NCI-H1092 (cell line): ENCODE results near the gene LDAF1.
"Not testable (repeated sequence)": the region's sequence is repeated elsewhere in the genome, so short reads cannot be mapped to it uniquely, and the experiment has no call there.

ENCODE experiments used
- DNase-seq: peaks from one replicate; lab custom pipeline; 2025; lab: John Stamatoyannopoulos, UW

The LDAF1 gene

GRCh38 chr16:21162661-21163151 lies 4.2 kb downstream of the LDAF1 start:
- DNase-seq, result no peak

GRCh38 chr16:21163576-21163975 lies 5.1 kb downstream of the LDAF1 start:
- DNase-seq, result no peak

GRCh38 chr16:21164521-21165168 lies 6.2 kb downstream of the LDAF1 start:
- no peak for DNase-seq

- DNase-seq, result no peak
Observed at GRCh38 chr16:21166561-21166961, 8.1 kb downstream of the LDAF1 start.

GRCh38 chr16:21167360-21167759 lies 8.9 kb downstream of the LDAF1 start:
- DNase-seq, result no peak

- DNase-seq, result no peak
Observed at GRCh38 chr16:21167929-21168602, 9.6 kb downstream of the LDAF1 start.

- DNase-seq, result no peak
Observed at GRCh38 chr16:21169249-21169981, 10.9 kb downstream of the LDAF1 start.

- DNase-seq, result not testable (repeated sequence)
Observed at GRCh38 chr16:21170116-21170515, 11.6 kb downstream of the LDAF1 start.

GRCh38 chr16:21172650-21173049 lies 14.2 kb downstream of the LDAF1 start:
- no peak for DNase-seq

- no peak for DNase-seq
Observed at GRCh38 chr16:21175397-21175796, 16.9 kb downstream of the LDAF1 start.

GRCh38 chr16:21179126-21179982 lies 20.9 kb downstream of the LDAF1 start:
- no peak for DNase-seq

- DNase-seq, result no peak
Observed at GRCh38 chr16:21179983-21180365, 21.5 kb downstream of the LDAF1 start.

GRCh38 chr16:21183995-21184394 lies 25.5 kb downstream of the LDAF1 start:
- no peak for DNase-seq

- no peak for DNase-seq
Observed at GRCh38 chr16:21184834-21185233, 26.4 kb downstream of the LDAF1 start.

GRCh38 chr16:21185659-21186325 lies 27.3 kb downstream of the LDAF1 start:
- no peak for DNase-seq

- no peak for DNase-seq
Observed at GRCh38 chr16:21186326-21186691, 27.8 kb downstream of the LDAF1 start.

GRCh38 chr16:21189311-21189710 lies 30.8 kb downstream of the LDAF1 start:
- no peak for DNase-seq

GRCh38 chr16:21190013-21190412 lies 31.5 kb downstream of the LDAF1 start:
- DNase-seq, result no peak

- no peak for DNase-seq
Observed at GRCh38 chr16:21190599-21190998, 32.1 kb downstream of the LDAF1 start.

- no peak for DNase-seq
Observed at GRCh38 chr16:21192991-21193390, 34.5 kb downstream of the LDAF1 start.

GRCh38 chr16:21194771-21195301 lies 36.4 kb downstream of the LDAF1 start:
- DNase-seq, result no peak
